ENCODE data around the gene WDR59.
"Not testable (repeated sequence)": the region's sequence is repeated elsewhere in the genome, so short reads cannot be mapped to it uniquely, and the experiment has no call there.

WDR59 gene

GRCh38 chr16:75019586-75019985 is 34.7 kb upstream of the WDR59 start:
- ChIA-PET CTCF (interaction anchor here (1.2 to 1.9 kb wide), 4 partner anchors 11 to 92 kb away, joined by 3 to 7 read pairs (median 4); partner anchors contain the start of gene ZNRF1), POLR2A (no interaction called here)
- DNase-seq (ENCODE audit: extremely low spot score), result no peak
- TF ChIP-seq, protein P1, sequence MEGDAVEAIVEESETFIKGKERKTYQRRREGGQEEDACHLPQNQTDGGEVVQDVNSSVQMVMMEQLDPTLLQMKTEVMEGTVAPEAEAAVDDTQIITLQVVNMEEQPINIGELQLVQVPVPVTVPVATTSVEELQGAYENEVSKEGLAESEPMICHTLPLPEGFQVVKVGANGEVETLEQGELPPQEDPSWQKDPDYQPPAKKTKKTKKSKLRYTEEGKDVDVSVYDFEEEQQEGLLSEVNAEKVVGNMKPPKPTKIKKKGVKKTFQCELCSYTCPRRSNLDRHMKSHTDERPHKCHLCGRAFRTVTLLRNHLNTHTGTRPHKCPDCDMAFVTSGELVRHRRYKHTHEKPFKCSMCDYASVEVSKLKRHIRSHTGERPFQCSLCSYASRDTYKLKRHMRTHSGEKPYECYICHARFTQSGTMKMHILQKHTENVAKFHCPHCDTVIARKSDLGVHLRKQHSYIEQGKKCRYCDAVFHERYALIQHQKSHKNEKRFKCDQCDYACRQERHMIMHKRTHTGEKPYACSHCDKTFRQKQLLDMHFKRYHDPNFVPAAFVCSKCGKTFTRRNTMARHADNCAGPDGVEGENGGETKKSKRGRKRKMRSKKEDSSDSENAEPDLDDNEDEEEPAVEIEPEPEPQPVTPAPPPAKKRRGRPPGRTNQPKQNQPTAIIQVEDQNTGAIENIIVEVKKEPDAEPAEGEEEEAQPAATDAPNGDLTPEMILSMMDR (IDR thresholded peaks at IDR 0.05; ENCODE audit: control extremely low read depth, extremely low read depth, low read depth, missing control alignments), result no peak

DNA sequence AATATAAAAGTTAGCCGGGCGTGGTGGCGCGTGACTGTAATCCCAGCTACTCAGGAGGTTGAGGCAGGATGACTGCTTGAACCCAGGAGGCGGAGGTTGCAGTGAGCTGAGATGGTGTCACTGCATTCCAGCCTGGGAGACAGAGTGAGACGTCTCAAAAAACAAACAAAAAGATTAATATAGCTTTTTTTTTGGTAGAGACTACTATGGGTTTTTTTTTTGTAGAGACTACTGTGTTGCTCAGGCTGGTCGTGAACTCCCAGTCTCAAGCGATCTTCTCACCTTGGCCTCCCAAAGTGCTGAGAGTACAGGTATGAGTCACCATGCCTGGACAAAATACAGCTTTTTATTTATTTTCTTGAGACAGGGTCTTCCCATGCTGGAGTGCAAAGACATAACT is 34.1 kb upstream of the WDR59 start:
- POLR2A ChIA-PET, result no interaction called here
- DNase-seq (ENCODE audit: extremely low spot score), result no peak
- TF ChIP-seq, protein P1 (IDR thresholded peaks at IDR 0.05; ENCODE audit: control extremely low read depth, extremely low read depth, low read depth, missing control alignments), result no peak
- CTCF ChIA-PET, result interaction anchor here (1.2 to 1.9 kb wide), 4 partner anchors 11 to 92 kb away, joined by 3 to 7 read pairs (median 4); partner anchors contain the start of gene ZNRF1

DNA sequence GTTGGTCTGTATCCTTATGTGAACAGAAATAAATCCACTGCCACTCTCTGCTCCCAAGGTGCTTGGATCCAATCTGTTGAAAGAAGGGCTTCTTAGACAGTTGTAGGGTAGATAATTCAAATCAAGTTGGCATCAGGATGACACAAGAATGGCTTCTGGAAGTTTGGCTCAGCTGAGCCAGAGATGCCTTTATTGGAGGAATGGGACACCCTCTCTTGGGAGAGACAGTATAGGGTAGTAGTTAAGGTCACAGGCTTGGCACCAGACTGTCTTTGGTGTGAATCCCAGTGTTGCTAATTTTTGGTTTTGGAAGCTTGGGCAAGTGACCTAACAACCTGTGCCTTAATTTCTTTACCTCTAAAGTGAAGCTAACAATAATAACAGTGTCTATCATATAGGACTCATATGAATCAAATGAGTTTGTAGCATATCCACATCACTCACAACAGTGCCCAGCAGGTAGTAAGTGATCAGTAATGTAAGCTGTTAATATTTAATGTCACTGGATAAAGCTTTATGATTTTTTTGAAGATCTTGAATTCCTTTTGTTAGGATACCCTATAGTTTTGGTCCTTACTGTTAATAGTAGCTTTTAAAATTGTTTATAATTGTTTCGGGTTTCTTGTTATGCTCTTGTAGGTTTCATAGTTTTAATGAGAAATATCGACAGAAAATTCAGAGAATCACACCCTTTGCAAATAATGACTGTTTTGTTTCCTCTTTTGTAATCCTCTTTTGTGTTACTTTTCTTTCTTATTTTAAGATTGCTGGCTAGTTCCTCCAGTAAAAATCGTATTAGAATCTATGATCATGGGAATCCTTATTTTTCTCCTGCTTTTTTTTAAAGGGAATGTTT is 33.0 kb upstream of the WDR59 start:
- CTCF ChIA-PET, result interaction anchor here (0.8 to 1.9 kb wide), 3 partner anchors 10 to 12 kb away, joined by 3 to 12 read pairs (median 4); no protein-coding TSS in a partner anchor
- DNase-seq (ENCODE audit: extremely low spot score), result no peak
- TF ChIP-seq, protein P1 (IDR thresholded peaks at IDR 0.05; ENCODE audit: control extremely low read depth, extremely low read depth, low read depth, missing control alignments), result no peak
- POLR2A ChIA-PET, result no interaction called here

DNA sequence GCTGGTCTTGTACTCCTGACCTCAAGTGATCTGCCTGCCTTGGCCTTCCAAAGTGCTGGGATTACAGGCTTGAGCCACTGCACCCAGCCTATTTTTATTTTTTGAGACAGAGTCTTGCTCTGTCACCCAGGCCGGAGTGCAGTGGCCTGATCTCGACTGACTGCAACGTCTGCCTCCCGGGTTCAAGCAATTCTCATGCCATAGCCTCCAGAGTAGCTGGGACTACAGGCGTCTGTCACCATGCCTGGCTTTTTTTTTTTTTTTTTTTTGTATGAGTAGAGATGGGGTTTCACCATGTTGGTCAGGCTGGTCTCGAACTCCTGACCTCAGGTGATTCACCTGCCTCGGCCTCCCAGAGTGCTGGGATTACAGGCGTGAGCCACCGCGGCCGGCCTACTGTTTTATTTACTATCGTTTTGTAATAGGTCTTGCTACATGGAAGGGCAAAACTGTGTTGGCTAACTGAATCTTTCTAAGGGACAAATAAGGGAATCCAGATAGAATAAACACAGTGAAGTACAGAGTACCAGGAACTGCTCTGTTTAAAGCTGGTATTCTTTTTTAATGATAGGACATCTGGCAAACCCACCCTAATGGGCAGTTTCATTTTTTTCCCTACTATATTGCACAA is 31.6 kb upstream of the WDR59 start:
- CTCF ChIA-PET, result interaction anchor here (1.7 to 2.2 kb wide), 3 partner anchors 11 to 18 kb away, joined by 4 to 12 read pairs (median 7); partner anchors contain the start of gene ZNRF1
- POLR2A ChIA-PET; DNase-seq (ENCODE audit: extremely low spot score): not testable (repeated sequence)

DNA sequence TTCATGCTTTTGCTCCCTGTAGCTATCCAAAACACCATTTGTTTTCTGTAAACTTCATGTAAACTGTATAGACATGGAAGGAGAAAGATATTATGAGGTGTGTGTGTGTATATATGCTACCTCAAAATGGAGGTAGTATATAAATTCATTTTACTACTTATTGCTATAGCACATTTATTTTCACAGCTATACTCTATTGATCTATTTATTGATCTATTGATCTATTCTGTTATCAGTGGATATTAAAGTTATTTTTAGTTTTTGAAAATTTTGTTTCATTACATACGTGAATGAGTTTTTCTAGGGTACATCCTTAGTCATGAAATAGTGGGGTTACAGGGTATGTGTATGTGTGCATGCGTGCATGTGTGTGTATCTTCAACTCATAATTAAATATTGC is 29.4 kb upstream of the WDR59 start:
- ChIA-PET CTCF (interaction anchor here (1.2 to 2.8 kb wide), 3 partner anchors 9 to 16 kb away, joined by 3 to 7 read pairs (median 6); partner anchors contain the start of gene ZNRF1), POLR2A (no interaction called here)
- no peak for DNase-seq (ENCODE audit: extremely low spot score)
- TF ChIP-seq, protein P1 (IDR thresholded peaks at IDR 0.05; ENCODE audit: control extremely low read depth, extremely low read depth, low read depth, missing control alignments), result no peak

- not testable (repeated sequence) for DNase-seq (ENCODE audit: extremely low spot score)
- POLR2A ChIA-PET, result interaction anchor here (1.2 kb wide), 1 partner anchor 28 kb away, joined by 4 read pairs; the partner anchor contains the start of gene WDR59
Measured at GRCh38 chr16:75013123-75013522, 28.2 kb upstream of the WDR59 start.

DNA sequence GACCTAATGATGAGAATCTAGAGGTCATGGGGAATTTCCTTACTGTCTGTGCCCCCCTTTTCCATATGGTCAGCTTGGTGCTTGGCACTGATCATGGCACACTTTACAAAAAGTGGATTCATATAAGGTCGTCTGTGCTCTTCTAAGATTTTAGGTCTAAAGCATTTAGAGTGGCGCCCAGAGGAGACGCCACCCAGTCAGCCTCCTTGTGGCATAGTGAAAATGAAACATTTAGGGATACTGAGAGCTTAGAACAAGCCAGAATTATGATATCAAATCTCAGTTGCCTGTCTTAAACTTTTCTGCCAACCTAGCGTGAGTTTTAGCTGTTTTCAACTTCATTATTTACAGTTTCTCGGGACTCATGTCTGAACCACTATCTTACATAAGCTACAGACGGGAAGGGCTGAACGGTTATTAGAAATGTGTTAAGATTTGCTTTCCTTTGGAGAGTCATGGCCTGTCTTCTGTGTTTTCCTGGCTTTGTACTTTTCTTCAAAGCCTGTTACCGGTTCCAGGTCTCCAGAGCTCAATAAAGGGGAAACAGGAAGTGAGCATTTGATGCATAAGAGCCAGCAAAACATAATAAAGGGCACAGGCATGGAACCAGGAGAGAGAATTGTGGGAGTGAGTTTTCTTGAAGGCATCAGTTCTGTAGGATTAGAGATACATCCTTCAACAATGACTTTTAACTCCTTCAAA is 27.6 kb upstream of the WDR59 start:
- TF ChIP-seq, protein P1 (IDR thresholded peaks at IDR 0.05; ENCODE audit: control extremely low read depth, extremely low read depth, low read depth, missing control alignments), result no peak
- CTCF ChIA-PET, result interaction anchor here (0.7 to 3.7 kb wide), 13 partner anchors 9 to 99 kb away, joined by 3 to 20 read pairs (median 5); partner anchors contain the start of gene ZNRF1
- no peak for DNase-seq (ENCODE audit: extremely low spot score)
- POLR2A ChIA-PET, result interaction anchor here (0.5 to 1.2 kb wide), 2 partner anchors 28 to 198 kb away, joined by 4 to 6 read pairs; partner anchors contain the start of gene WDR59

More at GRCh38 chr16:75013123-75013522, 28.2 kb upstream of the WDR59 start:
- CTCF ChIA-PET, result interaction anchor here (1.0 to 3.7 kb wide), 9 partner anchors 8 to 98 kb away, joined by 3 to 20 read pairs (median 5); partner anchors contain the start of gene ZNRF1

Measured in GM10248 (cell line).